SKM-1 treated with dmso at 0.1 percent for 144 hours (cell line): ENCODE data around the gene ULK4.
A peak's percentile ranks its signal among the peaks of the same experiment; 100 is the strongest.

Experiments used
- DNase-seq: peaks from one replicate; lab custom pipeline; 2025; ENCODE audit not compliant: unreplicated experiment; lab: John Stamatoyannopoulos, UW

ULK4 gene

DNA sequence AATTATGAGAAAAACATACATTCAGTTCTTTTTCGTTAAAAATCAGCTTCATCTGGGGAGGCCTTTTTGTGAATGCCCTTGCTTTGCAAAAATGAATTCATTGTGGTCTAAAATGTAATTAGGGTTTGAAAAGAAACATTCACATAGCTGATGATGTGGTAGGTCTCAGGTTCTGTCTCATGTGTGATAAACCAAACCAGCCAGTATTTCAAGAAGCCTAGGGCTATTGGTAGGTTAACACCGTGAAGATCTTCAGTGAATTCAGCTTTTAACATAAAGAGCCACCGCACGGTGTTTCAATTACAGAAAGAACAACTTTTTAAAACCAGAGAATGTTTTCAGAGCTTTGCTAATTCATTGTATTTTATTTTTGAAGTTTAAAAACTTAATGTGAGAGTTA is 720.7 kb downstream of the ULK4 start:
- no peak for DNase-seq

DNA sequence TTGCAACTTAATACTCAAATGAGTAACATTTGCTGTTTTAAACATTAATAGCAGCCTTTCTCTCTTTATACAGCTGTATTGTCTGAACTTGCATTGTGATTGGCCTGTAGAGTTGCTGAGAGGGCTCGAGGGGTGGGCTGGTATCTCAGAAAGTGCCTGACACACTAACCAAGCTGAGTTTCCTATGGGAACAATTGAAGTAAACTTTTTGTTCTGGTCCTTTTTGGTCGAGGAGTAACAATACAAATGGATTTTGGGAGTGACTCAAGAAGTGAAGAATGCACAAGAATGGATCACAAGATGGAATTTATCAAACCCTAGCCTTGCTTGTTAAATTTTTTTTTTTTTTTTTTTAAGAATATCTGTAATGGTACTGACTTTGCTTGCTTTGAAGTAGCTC is 722.3 kb downstream of the ULK4 start:
- no peak for DNase-seq

DNA sequence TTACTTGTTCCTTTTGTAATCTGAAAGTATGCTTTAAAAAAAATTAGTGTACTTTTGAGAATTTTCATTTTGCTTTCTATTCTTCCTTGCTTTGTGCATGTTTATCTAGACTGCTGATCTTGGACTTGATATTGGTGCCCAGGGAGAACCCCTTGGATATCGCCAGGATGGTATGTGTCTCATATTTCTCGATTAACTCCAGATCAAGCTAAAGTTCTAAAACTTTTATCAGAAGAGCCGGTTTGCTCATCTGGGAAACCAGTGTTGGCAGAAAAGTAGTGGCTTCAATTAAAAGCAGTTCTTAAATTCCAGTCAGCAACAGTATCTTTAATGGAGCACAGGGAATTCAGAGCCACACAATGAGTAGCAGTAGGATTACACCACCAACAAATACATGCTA is 724.0 kb downstream of the ULK4 start:
- no peak for DNase-seq

DNA sequence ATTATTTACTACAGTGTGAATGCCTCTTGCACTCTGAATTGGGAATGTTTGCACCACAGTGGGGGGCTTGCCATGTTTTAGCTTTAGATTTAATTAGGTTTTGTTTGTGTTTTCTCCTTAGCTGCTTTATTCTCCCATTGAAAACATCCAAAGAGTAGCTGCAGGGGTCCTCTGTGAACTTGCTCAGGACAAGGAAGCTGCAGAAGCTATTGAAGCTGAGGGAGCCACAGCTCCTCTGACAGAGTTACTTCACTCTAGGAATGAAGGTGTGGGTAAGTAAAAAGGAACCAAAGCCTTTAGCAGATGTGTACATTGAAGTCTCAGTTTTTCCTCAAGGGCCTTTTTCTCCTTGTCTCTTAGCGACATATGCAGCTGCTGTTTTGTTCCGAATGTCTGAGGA is 725.7 kb downstream of the ULK4 start:
- DNase-seq = no peak

DNA sequence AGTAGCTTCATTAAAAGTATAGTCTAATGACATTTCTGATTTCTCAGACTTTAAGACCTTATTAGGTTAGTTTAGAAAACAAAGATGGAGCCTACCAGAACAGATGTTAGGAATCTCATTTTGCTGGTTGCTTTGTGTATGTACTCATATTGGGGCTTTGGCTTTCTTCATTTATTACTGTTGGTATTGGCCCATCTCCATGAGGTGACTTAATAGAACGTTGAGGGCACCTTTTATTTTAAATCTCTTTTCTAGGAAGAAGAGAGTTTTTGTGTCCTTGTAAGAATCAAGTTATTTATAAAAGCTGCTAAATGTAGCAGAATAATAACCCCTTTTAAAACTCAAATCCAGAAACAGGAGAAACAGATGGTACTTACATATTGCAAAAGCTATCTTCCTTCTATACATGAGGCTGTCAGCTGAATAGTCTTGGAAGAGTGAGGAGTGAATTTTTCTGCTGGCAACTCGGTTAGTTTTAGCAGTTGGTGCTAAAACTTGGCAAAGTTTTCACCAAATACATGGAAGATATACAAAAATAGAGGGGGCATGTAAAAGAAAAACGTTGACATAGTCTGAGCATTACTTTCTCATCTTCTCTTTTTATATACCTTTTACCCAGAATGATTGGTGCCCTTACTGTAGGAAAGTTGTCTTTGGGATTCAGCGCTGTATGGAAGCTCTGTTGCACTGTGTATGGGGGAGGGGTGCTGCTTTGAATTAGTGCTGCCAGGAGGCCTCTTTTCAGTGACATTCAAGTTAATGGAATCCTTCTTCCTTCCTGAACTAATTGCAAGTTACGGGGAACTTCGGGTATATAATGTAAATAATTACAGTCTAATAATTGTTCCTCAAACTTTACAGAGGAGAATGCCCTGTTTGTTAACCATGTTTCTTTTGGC is 726.8 kb downstream of the ULK4 start:
- no peak for DNase-seq

DNA sequence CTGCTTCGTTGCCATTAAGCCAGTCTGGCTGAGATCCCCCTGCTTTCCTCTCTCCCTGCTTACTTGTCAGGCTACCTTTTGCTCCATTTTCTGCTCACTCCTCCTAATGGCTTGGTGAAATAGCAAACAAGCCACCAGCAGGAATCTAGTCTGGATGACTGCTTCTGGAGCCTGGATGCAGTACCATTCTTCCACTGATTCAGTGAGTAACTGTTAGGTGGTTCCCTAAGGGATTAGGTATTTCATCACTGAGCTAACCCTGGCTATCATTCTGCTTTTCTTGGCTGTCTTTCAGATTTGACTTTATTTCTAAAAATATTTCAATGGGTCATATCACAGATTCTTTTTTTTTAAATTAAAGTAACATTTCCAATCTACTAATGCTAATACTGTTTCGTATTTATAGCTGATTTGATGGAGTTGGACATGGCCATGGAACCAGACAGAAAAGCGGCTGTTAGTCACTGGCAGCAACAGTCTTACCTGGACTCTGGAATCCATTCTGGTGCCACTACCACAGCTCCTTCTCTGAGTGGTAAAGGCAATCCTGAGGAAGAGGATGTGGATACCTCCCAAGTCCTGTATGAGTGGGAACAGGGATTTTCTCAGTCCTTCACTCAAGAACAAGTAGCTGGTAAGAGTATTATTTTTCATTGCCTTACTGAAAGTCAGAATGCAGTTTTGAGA is 737.6 kb downstream of the ULK4 start:
- DNase-seq = no peak

DNA sequence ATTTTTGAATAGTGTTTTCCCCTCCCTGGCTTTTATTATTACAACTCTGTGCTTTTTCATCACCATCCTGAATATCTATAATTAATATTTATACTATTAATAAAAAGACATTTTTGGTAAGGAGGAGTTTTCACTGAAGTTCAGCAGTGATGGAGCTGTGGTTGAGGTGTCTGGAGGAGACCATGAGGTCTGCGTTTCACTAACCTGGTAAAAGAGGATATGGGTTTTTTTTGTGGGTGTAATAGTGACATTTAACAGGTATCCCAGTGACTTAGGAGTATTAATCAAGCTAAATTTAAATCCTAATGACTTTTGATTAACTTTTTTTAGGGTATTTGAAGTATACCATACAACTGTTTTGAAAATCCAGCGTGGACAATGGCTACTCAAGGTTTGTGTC is 738.2 kb downstream of the ULK4 start:
- no peak for DNase-seq

DNA sequence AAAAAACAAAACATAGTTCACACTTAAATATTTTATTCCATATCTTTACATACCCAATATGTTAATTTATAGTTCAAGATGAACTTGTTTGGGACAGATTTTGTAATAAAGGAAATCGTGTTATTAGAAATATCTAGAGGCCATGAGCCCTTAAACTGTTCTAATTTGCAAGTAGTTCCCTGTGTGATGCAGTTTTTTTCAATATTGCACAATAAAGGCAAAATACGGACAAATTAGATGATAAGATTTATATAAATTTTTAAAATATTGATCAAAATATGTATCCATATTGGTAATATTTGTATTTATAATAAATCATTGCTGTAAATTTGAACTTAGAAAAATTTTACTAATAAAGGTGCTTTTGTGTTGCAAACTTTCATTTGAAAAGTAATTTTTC is 738.8 kb downstream of the ULK4 start:
- no peak for DNase-seq

DNA sequence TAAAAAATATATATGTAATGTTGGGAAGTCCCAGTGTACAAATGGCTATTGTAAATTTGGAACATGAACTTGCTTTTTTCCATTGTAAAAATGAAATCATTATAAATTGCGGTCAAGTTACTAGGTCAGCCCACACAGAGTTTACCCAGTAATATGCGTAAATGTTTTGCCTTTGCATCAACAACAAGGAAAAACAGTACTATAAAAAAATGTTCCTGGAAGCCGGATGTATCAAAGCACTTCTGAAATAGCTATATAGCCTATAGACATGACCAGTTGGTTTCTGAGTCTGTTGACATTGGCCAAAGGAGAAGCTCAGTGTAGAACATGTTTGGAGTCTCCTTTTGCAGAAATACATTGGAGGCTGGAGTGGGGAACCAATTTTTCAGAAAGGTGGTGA is 739.4 kb downstream of the ULK4 start:
- DNase-seq = no peak

DNA sequence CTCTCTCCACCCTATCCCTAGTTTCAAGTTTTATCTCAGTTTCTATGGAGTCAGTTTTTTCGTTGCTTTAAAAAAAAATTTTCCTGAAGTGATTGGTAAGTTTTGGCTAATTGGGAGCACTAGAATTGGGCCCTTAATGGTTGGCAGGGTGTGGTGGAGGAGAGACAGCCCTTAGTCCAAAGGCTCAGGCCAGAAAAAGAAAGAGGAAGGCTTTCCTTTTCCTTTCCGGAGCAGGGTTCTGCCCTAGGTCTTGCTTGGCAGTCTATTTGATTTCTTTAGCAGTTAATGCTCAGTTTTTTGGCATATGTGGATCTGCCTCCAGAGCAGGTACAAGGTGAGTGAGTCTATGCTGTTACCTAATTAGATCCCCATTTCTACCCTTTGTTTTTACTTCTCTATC is 739.9 kb downstream of the ULK4 start:
- DNase-seq = no peak

DNA sequence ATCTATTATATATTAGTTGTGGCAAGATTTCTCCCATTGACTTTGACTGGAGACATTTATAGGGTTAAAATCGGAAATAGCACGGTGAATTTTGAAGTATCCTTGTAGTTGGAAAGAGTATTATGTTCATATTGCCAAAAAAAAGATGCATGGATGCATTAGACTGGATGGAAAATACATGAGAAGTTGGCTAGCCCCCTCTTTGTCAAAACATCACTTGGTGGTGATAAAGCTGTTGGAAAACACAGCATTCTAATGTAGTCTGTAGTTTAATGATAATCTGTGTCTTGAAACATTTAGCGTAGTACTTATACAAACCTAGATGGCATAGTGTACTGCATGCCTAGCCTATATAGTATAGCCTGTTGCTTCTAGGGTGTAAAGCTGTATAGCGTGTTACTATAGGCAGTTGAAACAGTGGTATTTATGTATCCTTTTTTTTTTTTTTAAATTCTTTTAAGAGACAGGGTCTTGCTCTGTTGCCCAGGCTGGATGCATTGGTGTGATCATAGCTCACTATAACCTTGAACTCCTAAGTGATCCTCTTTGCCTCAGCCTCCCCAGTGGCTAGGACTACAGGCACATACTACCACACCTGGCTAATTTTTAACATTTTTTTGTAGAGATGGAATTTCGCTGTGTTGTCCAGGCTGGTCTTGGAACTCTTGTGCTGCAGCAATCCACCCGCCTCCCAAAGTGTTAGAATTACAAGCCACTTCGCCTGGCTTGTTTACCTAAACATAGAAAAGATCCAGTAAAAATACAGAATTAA is 740.8 kb downstream of the ULK4 start:
- DNase-seq = no peak

DNA sequence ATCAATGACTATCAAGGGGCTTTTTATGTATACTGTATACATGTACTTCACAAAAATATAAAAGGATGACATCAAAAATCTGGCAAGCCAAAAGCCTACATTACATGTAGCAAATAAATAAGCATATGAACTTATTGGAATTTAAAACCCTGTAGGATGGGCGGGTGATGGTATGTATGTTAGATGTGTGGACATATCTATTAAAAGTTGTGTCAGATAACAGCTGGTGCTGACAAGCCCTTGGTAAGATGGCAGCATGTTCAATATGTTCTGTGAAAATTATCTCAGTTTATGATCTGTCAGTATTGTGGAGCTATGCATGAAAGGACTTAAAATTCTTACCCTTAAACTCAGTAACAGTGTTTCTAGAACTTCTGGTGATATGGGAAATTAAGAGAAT is 742.5 kb downstream of the ULK4 start:
- no peak for DNase-seq

DNA sequence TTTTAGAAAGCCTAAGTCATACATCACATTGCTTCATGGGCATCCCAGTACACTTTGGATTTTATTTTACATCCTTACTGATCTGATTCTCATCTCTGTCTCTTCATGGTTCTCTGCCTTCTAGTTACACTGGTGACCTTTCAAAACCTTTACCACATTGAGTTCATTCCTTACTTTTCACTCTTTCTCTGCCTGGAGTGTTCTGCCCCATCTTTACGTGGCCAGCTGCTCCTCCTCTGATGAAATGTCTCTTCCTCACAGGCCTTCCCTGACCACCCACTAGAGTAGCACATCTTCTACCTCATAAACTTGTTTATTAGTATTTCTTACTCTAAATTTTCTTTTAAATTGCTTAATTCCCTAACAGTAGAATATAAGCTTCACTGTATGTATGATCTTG is 744.9 kb downstream of the ULK4 start:
- DNase-seq = no peak

DNA sequence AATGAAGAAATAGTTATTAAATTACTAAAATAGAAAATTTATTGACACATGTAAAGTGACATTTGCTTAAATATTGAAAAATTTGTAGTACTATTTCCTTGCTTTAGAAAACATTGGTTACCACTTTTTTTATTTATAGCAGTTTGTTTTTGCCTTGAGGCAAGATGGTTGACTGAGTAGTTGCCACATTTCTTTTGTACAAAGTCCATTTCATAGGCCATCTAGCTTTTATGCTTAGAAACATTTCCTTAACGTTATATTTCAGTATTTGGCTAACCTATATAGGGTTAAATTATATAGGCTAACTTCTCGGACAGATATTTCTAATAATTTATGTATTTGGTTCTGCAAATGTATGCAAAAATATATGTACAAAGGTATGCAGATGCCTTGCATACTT is 745.5 kb downstream of the ULK4 start:
- DNase-seq = no peak

DNA sequence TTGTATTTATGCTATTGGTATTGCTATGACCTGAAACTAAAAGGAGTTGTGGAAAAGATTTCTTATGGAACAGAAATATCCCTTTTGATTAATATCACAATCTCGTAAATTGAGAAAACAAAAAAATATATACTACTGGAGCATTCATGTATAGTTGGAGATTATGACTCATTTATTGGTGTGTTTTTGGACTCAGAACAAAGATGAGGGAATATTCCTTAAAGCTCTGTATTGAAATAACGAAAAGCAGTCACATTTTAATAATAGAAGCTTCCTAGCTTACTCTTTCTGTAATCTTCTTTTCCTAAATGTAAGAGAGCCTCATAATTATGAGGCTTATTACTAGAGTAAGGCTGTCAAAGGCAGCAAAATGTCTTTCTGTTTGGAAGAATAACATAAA is 748.3 kb downstream of the ULK4 start:
- no peak for DNase-seq

DNA sequence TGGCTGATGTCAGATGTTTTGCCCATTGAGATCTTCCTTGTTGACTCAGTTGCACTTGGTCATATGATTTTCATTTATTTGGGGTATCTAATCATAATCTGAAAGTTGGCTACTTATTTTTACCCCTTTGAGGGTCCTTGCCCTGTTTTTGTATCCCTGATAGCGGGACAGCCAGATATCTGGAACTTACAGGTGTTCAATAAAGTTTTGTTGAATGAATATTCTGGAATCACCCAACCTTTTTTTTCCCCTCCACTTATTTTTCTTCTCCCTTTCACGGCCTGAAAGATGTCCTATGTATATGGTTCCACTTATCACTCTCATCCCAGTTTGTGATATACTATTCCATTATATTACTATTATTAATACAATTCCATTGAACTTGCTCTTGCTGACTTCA is 749.8 kb downstream of the ULK4 start:
- no peak for DNase-seq

DNA sequence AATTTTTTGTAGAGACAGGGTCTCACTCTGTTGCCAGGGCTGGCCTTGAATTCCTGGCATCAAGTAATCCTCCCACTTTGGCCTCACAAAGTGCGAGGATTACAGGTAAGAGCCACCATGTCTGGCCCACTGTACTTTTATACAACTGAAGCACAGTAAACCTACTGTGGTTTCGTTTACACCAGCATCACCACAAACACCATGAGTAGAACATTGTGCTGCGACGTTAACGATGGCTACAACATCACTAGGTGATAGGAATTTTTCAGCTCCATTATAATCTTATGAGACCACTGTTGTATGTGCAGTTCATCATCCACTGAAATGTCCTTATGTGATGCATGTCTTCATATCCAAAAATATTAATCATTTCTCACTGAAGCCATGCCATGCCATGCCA is 750.9 kb downstream of the ULK4 start:
- DNase-seq = no peak

DNA sequence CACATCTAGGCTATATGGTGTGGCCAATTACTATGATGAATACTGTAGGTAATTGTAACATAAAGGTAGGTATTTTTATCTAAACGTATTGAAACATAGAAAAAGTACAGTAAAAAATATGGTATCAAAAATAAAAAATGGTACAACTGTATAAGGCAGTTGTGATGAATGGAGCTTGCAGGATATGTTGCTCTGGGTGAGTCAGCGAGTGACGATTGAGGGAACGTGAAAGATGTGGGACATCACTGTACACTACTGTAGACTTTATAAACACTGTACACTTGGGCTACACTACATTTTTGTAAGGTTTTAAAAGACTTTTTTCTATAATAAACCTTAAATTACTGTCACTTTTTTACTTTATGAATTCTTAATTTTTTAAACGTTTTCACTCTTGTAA is 752.3 kb downstream of the ULK4 start:
- no peak for DNase-seq

DNA sequence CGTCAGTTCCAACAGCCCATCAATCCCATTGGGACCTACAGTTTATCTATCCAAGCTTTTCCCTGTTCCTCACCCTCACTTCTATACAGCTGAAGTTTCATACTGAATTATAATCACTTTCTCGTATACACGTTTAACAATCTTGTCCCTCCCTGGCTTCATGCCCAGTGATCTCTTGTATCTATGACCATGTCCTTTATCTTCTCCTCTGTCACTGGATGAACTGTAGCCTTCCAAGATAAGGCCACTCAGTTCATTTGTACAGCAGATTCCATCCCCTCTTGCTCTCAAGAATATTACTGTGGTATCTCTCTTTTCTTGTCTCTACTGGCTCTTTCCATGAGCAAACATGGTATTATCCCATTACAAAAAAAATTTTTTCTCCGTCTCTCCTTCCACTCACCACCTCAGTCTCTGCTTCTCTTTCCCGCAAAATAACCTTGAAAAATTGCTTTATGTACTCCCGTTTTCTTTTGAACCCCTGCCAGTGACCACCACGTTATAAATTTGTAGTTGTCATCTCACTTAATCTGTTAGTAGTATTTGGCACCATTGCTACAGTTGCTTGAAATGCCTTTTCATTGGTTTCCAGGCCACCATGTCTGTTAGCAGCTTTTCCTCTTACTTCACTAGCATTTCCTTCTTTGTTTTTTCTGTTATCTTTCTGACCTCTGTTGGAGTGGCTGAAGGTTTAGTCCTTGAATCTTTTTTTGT is 753.2 kb downstream of the ULK4 start:
- no peak for DNase-seq

DNA sequence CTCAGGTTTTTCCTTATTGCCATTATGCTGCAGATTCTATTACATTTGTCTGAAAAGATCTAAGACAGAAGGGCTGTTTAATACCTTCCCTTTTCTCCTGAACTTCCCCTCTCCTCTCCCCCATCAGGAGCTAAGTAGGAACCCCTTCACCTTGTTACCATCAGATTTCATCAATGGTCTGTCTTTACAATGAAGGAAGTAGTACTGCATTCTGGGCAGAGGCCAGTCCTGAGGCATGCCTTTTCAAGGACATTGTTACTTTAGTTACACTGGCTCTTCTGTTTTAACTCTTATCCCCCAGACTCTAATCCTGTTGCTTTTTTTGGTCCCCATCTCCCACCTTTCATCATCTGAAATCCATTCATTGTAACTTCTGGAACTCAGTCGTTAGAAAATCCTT is 754.5 kb downstream of the ULK4 start:
- peak; percentile 43 for DNase-seq

DNA sequence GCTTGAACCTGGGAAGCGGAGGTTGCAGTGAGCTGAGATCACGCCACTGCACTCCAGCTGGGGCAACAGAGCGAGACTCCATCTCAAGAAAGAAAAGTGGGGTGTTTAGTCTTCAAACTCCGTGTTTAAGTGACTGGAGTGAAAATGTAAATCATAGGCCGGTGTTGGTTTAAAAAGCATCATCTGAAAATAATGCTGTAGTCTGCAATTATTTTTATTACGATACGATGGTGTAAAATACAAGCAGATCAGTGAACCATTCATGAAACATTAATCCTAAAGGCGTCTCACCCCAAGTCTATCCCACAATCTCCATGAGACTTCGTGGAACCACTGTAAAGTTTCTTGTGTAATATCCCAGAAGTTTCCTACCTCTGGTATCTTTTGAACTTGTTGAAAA is 756.3 kb downstream of the ULK4 start:
- no peak for DNase-seq
